ENCODE data around the gene SPRR2G. TPM values are rescaled to one million over a fixed set of nuclear protein-coding genes. Genes with fewer than 3 reads are reported as not detected.

SPRR2G gene
- total RNA-seq, 4 donors from 2014 or later, result not detected

- intact Hi-C loops (cut with DNase I; ENCODE audit: low total_unique reads), result no loop called here
- Histone ChIP-seq H3K36me3 (no peaks in the 10 kb centered on the region), H3K27ac (no peak overlapping the region), H3K4me1 (no peaks in the 10 kb centered on the region), H3K9me3 (no peaks in the 10 kb centered on the region), H3K4me3 (no peak overlapping the region), H3K27me3 (no peaks in the 10 kb centered on the region)
- no peak for TF ChIP-seq POLR2A (IDR thresholded peaks at IDR 0.05)
- TF ChIP-seq CTCF (IDR thresholded peaks at IDR 0.05), result no peak
- no peak for TF ChIP-seq EP300 (IDR thresholded peaks at IDR 0.05; ENCODE audit: low read depth)
- TF ChIP-seq POLR2AphosphoS5 (IDR thresholded peaks at IDR 0.05), result no peak
- no peak for DNase-seq
- 50 to 57% methylated on average over 1 to 2 of the region's 2 CpGs for WGBS, 2 donors (ENCODE audit: low coverage in 1 of 2)
- in situ Hi-C loops (cut with MboI; ENCODE audit: low pct_ligation_motif_present in 1 of 4, low pct_unique_long_range_greater_than_20kb in 1 of 4, low sequenced_read_pairs in 3 of 4), result no loop called here
Measured at GRCh38 chr1:153168686-153169085, 18.0 kb upstream of the SPRR2G start.

- H3K36me3 ChIP-seq, result no peaks in the 10 kb centered on the region
- no peak for DNase-seq
- no peaks in the 10 kb centered on the region for H3K4me1 ChIP-seq
- no peak overlapping the region for H3K27ac ChIP-seq
- WGBS, 2 donors (ENCODE audit: low coverage in 1 of 2), result 89 to 100% methylated on average over 2 of the region's 2 CpGs
- intact Hi-C loops (cut with DNase I; ENCODE audit: low total_unique reads), result no loop called here
- no peak overlapping the region for H3K4me3 ChIP-seq
- in situ Hi-C loops (cut with MboI; ENCODE audit: low pct_ligation_motif_present in 1 of 4, low pct_unique_long_range_greater_than_20kb in 1 of 4, low sequenced_read_pairs in 3 of 4), result no loop called here
- TF ChIP-seq CTCF (IDR thresholded peaks at IDR 0.05) (no peak), EP300 (IDR thresholded peaks at IDR 0.05; ENCODE audit: low read depth) (no peak), POLR2AphosphoS5 (IDR thresholded peaks at IDR 0.05) (no peak), POLR2A (IDR thresholded peaks at IDR 0.05) (no peak)
- H3K9me3 ChIP-seq, result no peaks in the 10 kb centered on the region
- H3K27me3 ChIP-seq, result no peaks in the 10 kb centered on the region
Measured at GRCh38 chr1:153155541-153155940, 4.9 kb upstream of the SPRR2G start.

GRCh38 chr1:153152481-153152880, 1.8 kb upstream of the SPRR2G start:
- DNase-seq, result no peak
- H3K4me1 ChIP-seq, result no peaks in the 10 kb centered on the region
- H3K27me3 ChIP-seq, result no peaks in the 10 kb centered on the region
- H3K9me3 ChIP-seq, result no peaks in the 10 kb centered on the region
- H3K36me3 ChIP-seq, result no peaks in the 10 kb centered on the region
- WGBS, 2 donors (ENCODE audit: low coverage in 1 of 2), result 45 to 63% methylated on average over 3 of the region's 3 CpGs
- in situ Hi-C loops (cut with MboI; ENCODE audit: low pct_ligation_motif_present in 1 of 4, low pct_unique_long_range_greater_than_20kb in 1 of 4, low sequenced_read_pairs in 3 of 4), result no loop called here
- H3K27ac ChIP-seq, result no peak overlapping the region
- TF ChIP-seq CTCF (IDR thresholded peaks at IDR 0.05) (no peak), POLR2A (IDR thresholded peaks at IDR 0.05) (no peak), POLR2AphosphoS5 (IDR thresholded peaks at IDR 0.05) (no peak), EP300 (IDR thresholded peaks at IDR 0.05; ENCODE audit: low read depth) (no peak)
- intact Hi-C loops (cut with DNase I; ENCODE audit: low total_unique reads), result no loop called here
- no peak overlapping the region for H3K4me3 ChIP-seq

- Histone ChIP-seq H3K4me1 (no peaks in the 10 kb centered on the region), H3K36me3 (no peaks in the 10 kb centered on the region), H3K9me3 (no peaks in the 10 kb centered on the region), H3K27ac (no peak overlapping the region), H3K4me3 (no peak overlapping the region), H3K27me3 (no peaks in the 10 kb centered on the region)
- intact Hi-C loops (cut with DNase I; ENCODE audit: low total_unique reads) (no loop called here), in situ Hi-C loops (cut with MboI; ENCODE audit: low pct_ligation_motif_present in 1 of 4, low pct_unique_long_range_greater_than_20kb in 1 of 4, low sequenced_read_pairs in 3 of 4) (no loop called here)
- TF ChIP-seq CTCF (IDR thresholded peaks at IDR 0.05), result no peak
- no peak for TF ChIP-seq POLR2A (IDR thresholded peaks at IDR 0.05)
- TF ChIP-seq EP300 (IDR thresholded peaks at IDR 0.05; ENCODE audit: low read depth), result no peak
- TF ChIP-seq POLR2AphosphoS5 (IDR thresholded peaks at IDR 0.05), result no peak
- DNase-seq, result no peak
- 75 to 83% methylated on average over 3 of the region's 3 CpGs for WGBS, 2 donors (ENCODE audit: low coverage in 1 of 2)
Measured at GRCh38 chr1:153141377-153141776, 9.3 kb downstream of the SPRR2G start.
